ENCODE measurements around the gene IFT22.
"Not testable (repeated sequence)": the region's sequence is repeated elsewhere in the genome, so short reads cannot be mapped to it uniquely, and the experiment has no call there.

IFT22 gene

GRCh38 chr7:101321491-101322401 lies at the start of gene IFT22:
Gene IFT22 (minus strand): TSS chr7:101321812. CDS start chr7:101321709, 103 bp downstream.
- DNase-seq: peak; percentile 84

- no peak for DNase-seq
Observed at GRCh38 chr7:101370836-101371235, 49.2 kb upstream of the IFT22 start.

GRCh38 chr7:101368422-101369165 lies 47.0 kb upstream of the IFT22 start:
- no peak for DNase-seq

GRCh38 chr7:101367676-101368075 lies 46.1 kb upstream of the IFT22 start:
- no peak for DNase-seq

- no peak for DNase-seq
Observed at GRCh38 chr7:101365956-101366355, 44.3 kb upstream of the IFT22 start.

GRCh38 chr7:101363734-101364374 lies 42.2 kb upstream of the IFT22 start:
- peak; percentile 72 for DNase-seq

- DNase-seq: peak; percentile 5
Observed at GRCh38 chr7:101363196-101363733, 41.7 kb upstream of the IFT22 start.

GRCh38 chr7:101362334-101363195 lies 41.0 kb upstream of the IFT22 start, which contains the start of gene COL26A1:
Gene COL26A1 (plus strand): TSS chr7:101362875. CDS start chr7:101363033, 158 bp downstream.
- DNase-seq: peak; percentile 25

- no peak for DNase-seq
Observed at GRCh38 chr7:101357433-101357832, 35.8 kb upstream of the IFT22 start.

- DNase-seq: no peak
Observed at GRCh38 chr7:101352920-101353308, 31.3 kb upstream of the IFT22 start.

GRCh38 chr7:101349300-101349699 lies 27.7 kb upstream of the IFT22 start:
- DNase-seq: not testable (repeated sequence)

GRCh38 chr7:101348456-101349067 lies 26.9 kb upstream of the IFT22 start:
- not testable (repeated sequence) for DNase-seq

GRCh38 chr7:101347477-101347876 lies 25.9 kb upstream of the IFT22 start:
- DNase-seq: no peak

GRCh38 chr7:101342892-101343291 lies 21.3 kb upstream of the IFT22 start:
- DNase-seq: no peak

- DNase-seq: no peak
Observed at GRCh38 chr7:101340379-101340778, 18.8 kb upstream of the IFT22 start.

- DNase-seq: no peak
Observed at GRCh38 chr7:101333912-101334311, 12.3 kb upstream of the IFT22 start.

GRCh38 chr7:101332026-101332425 lies 10.4 kb upstream of the IFT22 start:
- DNase-seq: no peak

- no peak for DNase-seq
Observed at GRCh38 chr7:101330011-101330484, 8.4 kb upstream of the IFT22 start.

GRCh38 chr7:101328159-101328558 lies 6.5 kb upstream of the IFT22 start:
- no peak for DNase-seq

- DNase-seq: no peak
Observed at GRCh38 chr7:101319401-101319800, 2.2 kb downstream of the IFT22 start.

- peak; percentile 32 for DNase-seq
Observed at GRCh38 chr7:101315336-101315735, 6.3 kb downstream of the IFT22 start.

All from stimulated activated CD4-positive, alpha-beta T cell treated with anti-CD3 and anti-CD28 coated beads, Interleukin-4, amount 100 ng/mL, for 1 hour (primary cell).